SK-N-SH treated with all-trans-retinoic acid at 6 μM for 48 hours (cell line): ENCODE data around the gene RNF157.

Source experiments
- ATAC-seq: fragments of 200-7000 bp; cut with Tn5 transposase; 3 replicates; pipeline ENCODE4 v1.9.1; 2020; ENCODE audit warnings: mild to moderate bottlenecking, moderate library complexity
- ARNTL ChIP-seq: fragments of 450-650 bp; formaldehyde crosslinking; IDR thresholded peaks from 2 replicates; pipeline ENCODE4 v1.5.0; 2020; ENCODE audit warnings: low read depth, mild to moderate bottlenecking, moderate library complexity, borderline replicate concordance
- CREB5 ChIP-seq: fragments of 250-450 bp; sonication (Bioruptor Pico); IDR thresholded peaks from 2 replicates; pipeline ENCODE4 v1.5.1; 2020; ENCODE audit warnings: low read depth, mild to moderate bottlenecking, moderate library complexity
- CSDC2 ChIP-seq: fragments of 250-450 bp; sonication (Bioruptor Pico); IDR thresholded peaks from 2 replicates; pipeline ENCODE4 v1.5.0; 2020; ENCODE audit warnings: mild to moderate bottlenecking, moderate library complexity
- ESRRG ChIP-seq: fragments of 250-450 bp; sonication (Bioruptor Pico); IDR thresholded peaks from 2 replicates; pipeline ENCODE4 v1.6.1; 2021; ENCODE audit warnings: mild to moderate bottlenecking
- GLIS3 ChIP-seq: fragments of 250-450 bp; sonication (Bioruptor Pico); IDR thresholded peaks from 2 replicates; pipeline ENCODE4 v1.5.0; 2020; ENCODE audit warnings: mild to moderate bottlenecking, moderate library complexity
- ISL1 ChIP-seq: fragments of 250-450 bp; sonication (Bioruptor Pico); IDR thresholded peaks from 2 replicates; pipeline ENCODE4 v2.1.2; 2022; ENCODE audit warnings: mild to moderate bottlenecking, moderate library complexity
- OSR1 ChIP-seq: fragments of 250-450 bp; sonication (Bioruptor Pico); IDR thresholded peaks from 2 replicates; pipeline ENCODE4 v1.8.0; 2022; ENCODE audit warnings: moderate library complexity, mild to moderate bottlenecking, inconsistent platforms
- PATZ1 ChIP-seq: fragments of 250-450 bp; sonication (Bioruptor Pico); IDR thresholded peaks from 2 replicates; pipeline ENCODE4 v1.8.0; 2020; ENCODE audit warnings: mild to moderate bottlenecking, moderate library complexity, borderline replicate concordance
- POU6F1 ChIP-seq: fragments of 250-450 bp; sonication (Bioruptor Pico); IDR thresholded peaks from 2 replicates; pipeline ENCODE4 v1.8.0; 2021; ENCODE audit warnings: low read depth, mild to moderate bottlenecking, moderate library complexity, borderline replicate concordance
- PPARA ChIP-seq: fragments of 250-450 bp; sonication (Bioruptor Pico); IDR thresholded peaks from 2 replicates; pipeline ENCODE4 v1.5.0; 2020; ENCODE audit warnings: mild to moderate bottlenecking, borderline replicate concordance
- RARB ChIP-seq: fragments of 250-450 bp; sonication (Bioruptor Pico); IDR thresholded peaks from 2 replicates; pipeline ENCODE4 v1.8.0; 2021; ENCODE audit warnings: mild to moderate bottlenecking, moderate library complexity
- SNAI2 ChIP-seq: fragments of 250-450 bp; sonication (Bioruptor Pico); IDR thresholded peaks from 2 replicates; pipeline ENCODE4 v1.5.0; 2020; ENCODE audit warnings: mild to moderate bottlenecking, moderate library complexity
- TCF4 ChIP-seq: fragments of 250-450 bp; sonication (Bioruptor Pico); IDR thresholded peaks from 2 replicates; pipeline ENCODE4 v1.8.0; 2021; ENCODE audit warnings: mild to moderate bottlenecking, moderate library complexity, borderline replicate concordance
- TOX ChIP-seq: fragments of 250-450 bp; sonication (Bioruptor Pico); IDR thresholded peaks from 2 replicates; pipeline ENCODE4 v1.8.0; 2021; ENCODE audit warnings: mild to moderate bottlenecking, moderate library complexity, borderline replicate concordance
- TSHZ2 ChIP-seq: fragments of 250-450 bp; sonication (Bioruptor Pico); IDR thresholded peaks from 2 replicates; pipeline ENCODE4 v1.5.0; 2020; ENCODE audit warnings: mild to moderate bottlenecking, moderate library complexity
- ZC3H10 ChIP-seq: fragments of 250-450 bp; sonication (Bioruptor Pico); IDR thresholded peaks from 2 replicates; pipeline ENCODE4 v1.5.1; 2021; ENCODE audit warnings: mild to moderate bottlenecking, moderate library complexity
- ZFP3 ChIP-seq: fragments of 250-450 bp; sonication (Bioruptor Pico); IDR thresholded peaks from 2 replicates; pipeline ENCODE4 v1.5.0; 2020; ENCODE audit warnings: mild to moderate bottlenecking, moderate library complexity
- ZFP30 ChIP-seq: fragments of 450-650 bp; formaldehyde crosslinking; IDR thresholded peaks from 2 replicates; pipeline ENCODE4 v1.5.0; 2022; ENCODE audit warnings: mild to moderate bottlenecking, moderate library complexity
- ZNF70 ChIP-seq: fragments of 450-650 bp; formaldehyde crosslinking; IDR thresholded peaks from 2 replicates; pipeline ENCODE4 v1.5.0; 2020; ENCODE audit warnings: mild to moderate bottlenecking, moderate library complexity
- ZNF8 ChIP-seq: fragments of 450-650 bp; formaldehyde crosslinking; IDR thresholded peaks from 2 replicates; pipeline ENCODE4 v1.5.0; 2020; ENCODE audit warnings: mild to moderate bottlenecking, moderate library complexity

The RNF157 gene

GRCh38 chr17:76135810-76136188, 104.5 kb downstream of the RNF157 start:
- no peak for ATAC-seq
- TF ChIP-seq RARB (CRISPR knock-in tag) (no peak), ZC3H10 (CRISPR knock-in tag) (no peak), SNAI2 (CRISPR knock-in tag) (no peak), ISL1 (no peak), ZNF70 (CRISPR knock-in tag) (no peak), ARNTL (CRISPR knock-in tag) (no peak), ESRRG (CRISPR knock-in tag) (no peak), TSHZ2 (CRISPR knock-in tag) (no peak), ZNF8 (CRISPR knock-in tag) (no peak)

- no peak for ATAC-seq
- TF ChIP-seq TCF4 (CRISPR knock-in tag) (no peak), GLIS3 (CRISPR knock-in tag) (no peak)
- TF ChIP-seq, all 23 proteins: peak for 0
Observed at GRCh38 chr17:76134911-76135809, 105.1 kb downstream of the RNF157 start.

- no peak for TF ChIP-seq ZFP30 (CRISPR knock-in tag)
- no peak for TF ChIP-seq OSR1
- no peak for TF ChIP-seq TCF4 (CRISPR knock-in tag)
- TF ChIP-seq ARNTL (CRISPR knock-in tag) = no peak
- TF ChIP-seq ZFP3 (CRISPR knock-in tag) = no peak
- no peak for TF ChIP-seq ZNF8 (CRISPR knock-in tag)
- no peak for TF ChIP-seq RARB (CRISPR knock-in tag)
- TF ChIP-seq TOX (CRISPR knock-in tag) = no peak
- TF ChIP-seq PPARA (CRISPR knock-in tag) = no peak
- TF ChIP-seq CREB5 (CRISPR knock-in tag) = no peak
- no peak for TF ChIP-seq ZNF70 (CRISPR knock-in tag)
- TF ChIP-seq ZC3H10 (CRISPR knock-in tag) = no peak
- TF ChIP-seq CSDC2 (CRISPR knock-in tag) = no peak
- no peak for TF ChIP-seq GLIS3 (CRISPR knock-in tag)
- TF ChIP-seq PATZ1 = no peak
- no peak for TF ChIP-seq POU6F1
- TF ChIP-seq TSHZ2 (CRISPR knock-in tag) = no peak
- no peak for ATAC-seq
Observed at GRCh38 chr17:76132574-76133338, 107.5 kb downstream of the RNF157 start.
